Islet of Langerhans (tissue), 1 donor: ENCODE results near the gene C22orf23.

Experiments
- FAIRE-seq: peaks from one replicate; lab custom pipeline; 2011; peaks lifted over from hg19 to GRCh38; lab: Jason Lieb, UNC

C22orf23 gene

GRCh38 chr22:37897807-37898206, 55.6 kb downstream of the C22orf23 start:
- FAIRE-seq = no peak

GRCh38 chr22:37896939-37897338, 56.5 kb downstream of the C22orf23 start:
- no peak for FAIRE-seq

- no peak for FAIRE-seq
These were observed 57.2 kb downstream of the C22orf23 start for GRCh38 chr22:37896181-37896592.

- FAIRE-seq = no peak
These were observed 58.3 kb downstream of the C22orf23 start for GRCh38 chr22:37894939-37895670.

- FAIRE-seq = no peak
These were observed 59.8 kb downstream of the C22orf23 start for GRCh38 chr22:37893583-37893983.
